ENCODE results near the gene RSAD2. TPM values are rescaled to one million over a fixed set of nuclear protein-coding genes. Genes with fewer than 3 reads are reported as not detected.
A peak's percentile ranks its signal among the peaks of the same experiment; 100 is the strongest.
"Not testable (repeated sequence)": the region's sequence is repeated elsewhere in the genome, so short reads cannot be mapped to it uniquely, and the experiment has no call there.

The RSAD2 gene
- total RNA-seq, 1 donor from 2014 or later, result 0.67 TPM

DNA sequence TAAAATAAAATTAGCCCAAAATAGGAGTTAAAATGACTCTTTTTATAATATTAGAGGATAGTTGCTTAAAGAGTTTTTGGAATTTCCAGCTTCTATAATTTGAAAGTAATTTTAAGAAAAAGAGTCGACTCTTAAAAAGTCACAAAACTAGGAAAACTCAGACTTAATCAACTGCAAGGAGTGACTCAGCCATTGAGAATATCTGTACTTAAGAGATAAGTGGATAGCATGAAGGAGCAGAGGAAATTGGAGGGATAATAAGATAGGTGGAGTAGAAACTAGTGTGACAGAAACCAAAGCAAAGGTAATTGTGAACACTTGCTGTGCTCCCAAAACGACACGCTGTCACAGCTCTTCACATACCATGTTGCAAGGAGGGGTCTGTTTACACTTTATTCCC, 8.4 kb downstream of the RSAD2 start:
- H3K27me3 Mint-ChIP-seq, result no peaks in the 10 kb centered on the region
- H3K36me3 Mint-ChIP-seq (ENCODE audit: low read depth), result no peaks in the 10 kb centered on the region
- DNase-seq (no peak), ATAC-seq (ENCODE audit: low read depth) (no peak)
- H3K4me3 Mint-ChIP-seq, result no peak overlapping the region
- H3K4me1 Mint-ChIP-seq, result no peaks in the 10 kb centered on the region
- POLR2A ChIA-PET, result no interaction called here
- H3K9me3 Mint-ChIP-seq, result no peaks in the 10 kb centered on the region
- CTCF ChIA-PET, result no interaction called here
- H3K27ac Mint-ChIP-seq, result no peak overlapping the region
- intact Hi-C loops (cut with micrococcal nuclease), result no loop called here
- TF ChIP-seq, protein P1, sequence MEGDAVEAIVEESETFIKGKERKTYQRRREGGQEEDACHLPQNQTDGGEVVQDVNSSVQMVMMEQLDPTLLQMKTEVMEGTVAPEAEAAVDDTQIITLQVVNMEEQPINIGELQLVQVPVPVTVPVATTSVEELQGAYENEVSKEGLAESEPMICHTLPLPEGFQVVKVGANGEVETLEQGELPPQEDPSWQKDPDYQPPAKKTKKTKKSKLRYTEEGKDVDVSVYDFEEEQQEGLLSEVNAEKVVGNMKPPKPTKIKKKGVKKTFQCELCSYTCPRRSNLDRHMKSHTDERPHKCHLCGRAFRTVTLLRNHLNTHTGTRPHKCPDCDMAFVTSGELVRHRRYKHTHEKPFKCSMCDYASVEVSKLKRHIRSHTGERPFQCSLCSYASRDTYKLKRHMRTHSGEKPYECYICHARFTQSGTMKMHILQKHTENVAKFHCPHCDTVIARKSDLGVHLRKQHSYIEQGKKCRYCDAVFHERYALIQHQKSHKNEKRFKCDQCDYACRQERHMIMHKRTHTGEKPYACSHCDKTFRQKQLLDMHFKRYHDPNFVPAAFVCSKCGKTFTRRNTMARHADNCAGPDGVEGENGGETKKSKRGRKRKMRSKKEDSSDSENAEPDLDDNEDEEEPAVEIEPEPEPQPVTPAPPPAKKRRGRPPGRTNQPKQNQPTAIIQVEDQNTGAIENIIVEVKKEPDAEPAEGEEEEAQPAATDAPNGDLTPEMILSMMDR (IDR thresholded peaks at IDR 0.05), result no peak

GRCh38 chr2:6887751-6888192, 10.2 kb downstream of the RSAD2 start:
- Mint-ChIP-seq H3K27me3 (no peaks in the 10 kb centered on the region), H3K36me3 (ENCODE audit: low read depth) (no peaks in the 10 kb centered on the region), H3K27ac (no peak overlapping the region), H3K4me1 (no peaks in the 10 kb centered on the region), H3K4me3 (no peak overlapping the region), H3K9me3 (no peaks in the 10 kb centered on the region)
- ChIA-PET CTCF (no interaction called here), POLR2A (no interaction called here)
- intact Hi-C loops (cut with micrococcal nuclease), result no loop called here
- ATAC-seq (ENCODE audit: low read depth) (no peak), DNase-seq (no peak)
- TF ChIP-seq, protein P1 (IDR thresholded peaks at IDR 0.05), result no peak

- H3K27ac Mint-ChIP-seq, result no peak overlapping the region
- H3K4me3 Mint-ChIP-seq, result no peak overlapping the region
- no peaks in the 10 kb centered on the region for H3K4me1 Mint-ChIP-seq
- CTCF ChIA-PET, result no interaction called here
- TF ChIP-seq, protein P1 (IDR thresholded peaks at IDR 0.05), result no peak
- DNase-seq (no peak), ATAC-seq (ENCODE audit: low read depth) (no peak)
- H3K27me3 Mint-ChIP-seq, result no peaks in the 10 kb centered on the region
- intact Hi-C loops (cut with micrococcal nuclease), result no loop called here
- no peaks in the 10 kb centered on the region for H3K36me3 Mint-ChIP-seq (ENCODE audit: low read depth)
- POLR2A ChIA-PET, result no interaction called here
- no peaks in the 10 kb centered on the region for H3K9me3 Mint-ChIP-seq
These were observed 11.1 kb downstream of the RSAD2 start for GRCh38 chr2:6888724-6889123.

GRCh38 chr2:6893876-6894482, 16.4 kb downstream of the RSAD2 start:
- no peak overlapping the region for H3K27ac Mint-ChIP-seq
- H3K36me3 Mint-ChIP-seq (ENCODE audit: low read depth), result no peaks in the 10 kb centered on the region
- intact Hi-C loops (cut with micrococcal nuclease), result no loop called here
- no peaks in the 10 kb centered on the region for H3K9me3 Mint-ChIP-seq
- H3K4me1 Mint-ChIP-seq, result no peaks in the 10 kb centered on the region
- DNase-seq (no peak), ATAC-seq (ENCODE audit: low read depth) (no peak)
- POLR2A ChIA-PET, result no interaction called here
- no peaks in the 10 kb centered on the region for H3K27me3 Mint-ChIP-seq
- H3K4me3 Mint-ChIP-seq, result no peak overlapping the region
- CTCF ChIA-PET, result no interaction called here
- TF ChIP-seq, protein P1 (IDR thresholded peaks at IDR 0.05), result no peak

DNA sequence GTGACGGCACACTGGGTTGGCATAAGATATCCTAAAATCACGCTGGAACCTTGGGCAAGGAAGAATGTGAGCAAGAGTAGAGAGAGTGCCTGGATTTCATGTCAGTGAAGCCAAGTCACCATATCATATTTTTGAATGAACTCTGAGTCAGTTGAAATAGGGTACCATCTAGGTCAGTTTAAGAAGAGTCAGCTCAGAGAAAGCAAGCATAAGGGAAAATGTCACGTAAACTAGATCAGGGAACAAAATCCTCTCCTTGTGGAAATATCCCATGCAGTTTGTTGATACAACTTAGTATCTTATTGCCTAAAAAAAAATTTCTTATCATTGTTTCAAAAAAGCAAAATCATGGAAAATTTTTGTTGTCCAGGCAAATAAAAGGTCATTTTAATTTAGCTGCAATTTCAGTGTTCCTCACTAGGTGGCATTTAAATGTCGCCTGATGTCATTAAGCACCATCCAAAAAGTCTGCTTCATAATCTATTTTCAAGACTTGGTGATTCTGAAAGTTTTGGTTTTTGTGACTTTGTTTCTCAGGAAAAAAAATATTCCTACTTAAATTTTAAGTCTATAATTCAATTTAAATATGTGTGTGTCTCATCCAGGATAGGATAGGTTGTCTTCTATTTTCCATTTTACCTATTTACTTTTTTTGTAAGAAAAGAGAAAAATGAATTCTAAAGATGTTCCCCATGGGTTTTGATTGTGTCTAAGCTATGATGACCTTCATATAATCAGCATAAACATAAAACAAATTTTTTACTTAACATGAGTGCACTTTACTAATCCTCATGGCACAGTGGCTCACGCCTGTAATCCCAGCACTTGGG, 19.6 kb downstream of the RSAD2 start:
- ATAC-seq (ENCODE audit: low read depth) (no peak), DNase-seq (no peak)
- no peaks in the 10 kb centered on the region for H3K36me3 Mint-ChIP-seq (ENCODE audit: low read depth)
- intact Hi-C loops (cut with micrococcal nuclease), result loop anchor here (1.0 kb wide), 3 partner anchors 117 to 187 kb away; no protein-coding TSS in a partner anchor
- TF ChIP-seq, protein P1 (IDR thresholded peaks at IDR 0.05), result peak; percentile 53
- H3K27ac Mint-ChIP-seq, result no peak overlapping the region
- H3K4me3 Mint-ChIP-seq, result no peak overlapping the region
- CTCF ChIA-PET, result interaction anchor here (0.6 to 3.2 kb wide), 11 partner anchors 12 to 198 kb away, joined by 3 to 36 read pairs (median 4); no protein-coding TSS in a partner anchor
- POLR2A ChIA-PET, result no interaction called here
- no peaks in the 10 kb centered on the region for H3K4me1 Mint-ChIP-seq
- peaks cover 6% of the 10 kb centered on the region for H3K9me3 Mint-ChIP-seq
- no peaks in the 10 kb centered on the region for H3K27me3 Mint-ChIP-seq

- DNase-seq; H3K36me3 Mint-ChIP-seq (ENCODE audit: low read depth); ATAC-seq (ENCODE audit: low read depth); POLR2A ChIA-PET; CTCF ChIA-PET; H3K4me1 Mint-ChIP-seq; H3K27ac Mint-ChIP-seq; H3K4me3 Mint-ChIP-seq; intact Hi-C loops (cut with micrococcal nuclease); H3K27me3 Mint-ChIP-seq: not testable (repeated sequence)
- H3K9me3 Mint-ChIP-seq, result peaks cover 15% of the 10 kb centered on the region
These were observed 25.0 kb downstream of the RSAD2 start for GRCh38 chr2:6902581-6902980.

All from activated B cell treated with CpG ODN at 0.5 μM for 24 hours (primary cell).